ENCODE measurements around the gene SRI.
"Not testable (repeated sequence)": the region's sequence is repeated elsewhere in the genome, so short reads cannot be mapped to it uniquely, and the experiment has no call there.

The SRI gene

GRCh38 chr7:88219781-88220747, at the start of gene SRI:
SRI (minus strand) TSS chr7:88220038; CDS start chr7:88220026, 12 bp downstream.
- peak; percentile 60 for DNase-seq

DNA sequence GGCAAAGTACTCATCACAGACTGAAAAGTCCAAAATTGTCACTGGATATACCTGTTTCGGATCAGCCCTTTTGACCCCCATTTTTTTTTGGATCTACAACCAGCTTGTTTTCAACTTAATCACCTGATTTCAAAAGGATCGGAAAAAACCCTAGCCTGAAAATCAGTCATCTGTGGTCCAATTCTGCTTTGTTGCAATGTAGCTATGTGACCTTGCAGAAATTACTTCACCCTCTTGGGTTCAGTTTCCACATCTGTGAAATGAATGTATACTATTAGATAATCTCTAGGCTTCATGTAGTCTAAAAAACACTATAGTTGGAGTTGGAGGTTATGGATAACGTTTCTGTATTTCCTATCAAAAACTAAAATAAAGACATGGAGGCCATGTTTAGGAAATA, 49.7 kb upstream of the SRI start:
- DNase-seq: no peak

- no peak for DNase-seq
Observed at GRCh38 chr7:88268858-88269257, 49.0 kb upstream of the SRI start.

DNA sequence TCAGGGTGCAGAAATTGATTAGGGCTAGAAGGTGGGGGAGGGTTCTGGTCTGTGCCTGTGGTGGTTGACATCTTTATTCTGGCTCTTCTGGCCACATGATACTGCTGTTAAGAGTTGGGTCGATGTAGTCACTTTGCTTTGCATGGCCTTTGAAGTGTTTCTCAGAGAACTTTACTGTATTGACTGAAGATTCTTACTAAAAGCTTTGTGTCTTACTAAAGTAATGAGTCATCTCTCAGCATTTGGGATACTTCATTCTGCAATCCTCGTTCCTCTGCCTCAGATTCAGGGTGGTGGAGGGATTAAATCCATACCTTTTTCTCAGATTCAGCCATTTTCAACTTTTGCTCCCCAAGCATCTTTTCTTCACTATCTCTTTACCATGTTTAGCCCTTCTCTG, 48.2 kb upstream of the SRI start:
- no peak for DNase-seq

DNA sequence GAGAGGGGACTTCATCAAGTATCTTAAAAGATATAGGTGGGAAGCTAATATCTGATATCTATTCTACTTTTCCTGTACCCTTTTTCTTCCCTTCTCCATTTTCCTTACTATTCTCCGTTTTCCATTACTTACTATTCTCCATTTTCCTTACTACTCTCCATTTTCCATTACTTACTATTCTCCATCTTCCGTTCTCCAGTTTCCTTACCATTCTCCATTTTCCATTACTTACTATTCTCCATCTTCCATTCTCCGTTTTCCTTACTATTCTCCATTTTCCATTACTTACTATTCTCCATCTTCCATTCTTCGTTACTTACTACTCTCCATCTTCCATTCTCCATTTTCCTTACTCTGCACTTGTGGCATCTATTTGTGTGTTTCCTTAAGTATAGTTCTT, 47.6 kb upstream of the SRI start:
- DNase-seq: no peak

DNA sequence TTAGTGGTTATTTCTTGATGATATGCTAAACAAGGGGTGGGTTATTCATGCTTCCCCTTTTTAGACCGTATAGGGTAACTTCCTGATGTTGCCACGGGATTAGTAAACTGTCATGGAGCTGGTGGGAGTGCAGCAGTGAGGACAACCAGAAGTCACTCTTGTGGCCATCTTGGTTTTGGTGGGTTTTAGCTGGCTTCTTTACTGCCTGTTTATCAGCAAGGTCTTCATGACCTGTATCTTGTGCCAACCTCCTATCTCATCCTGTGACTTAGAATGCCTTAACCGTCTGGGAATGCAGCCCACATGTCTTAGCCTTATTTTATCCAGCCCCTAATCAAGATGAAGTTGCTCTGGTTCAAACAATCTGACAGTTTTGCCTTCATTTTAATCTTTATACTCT, 45.1 kb upstream of the SRI start:
- not testable (repeated sequence) for DNase-seq

DNA sequence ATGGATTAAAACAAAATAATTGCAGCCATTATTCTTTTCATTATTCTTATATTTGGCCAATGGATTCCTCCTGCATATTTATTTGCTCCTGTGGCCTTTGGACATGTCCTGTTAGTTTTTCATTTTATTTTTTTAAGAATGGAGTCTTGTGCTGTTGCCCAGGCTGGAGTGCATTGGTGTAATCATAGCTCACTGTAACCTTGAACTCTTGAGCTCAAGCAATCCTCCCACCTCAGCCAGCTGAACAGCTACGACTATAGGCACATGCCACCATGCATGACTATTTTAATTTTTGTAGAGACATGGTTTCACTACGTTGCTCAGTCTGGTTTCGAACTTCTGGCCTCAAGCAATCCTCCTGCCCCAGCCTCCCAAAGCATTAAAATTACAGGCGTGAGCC, 42.7 kb upstream of the SRI start:
- DNase-seq: no peak

GRCh38 chr7:88260719-88261118, 40.9 kb upstream of the SRI start:
- DNase-seq: no peak

GRCh38 chr7:88259656-88260380, 40.0 kb upstream of the SRI start:
- no peak for DNase-seq

DNA sequence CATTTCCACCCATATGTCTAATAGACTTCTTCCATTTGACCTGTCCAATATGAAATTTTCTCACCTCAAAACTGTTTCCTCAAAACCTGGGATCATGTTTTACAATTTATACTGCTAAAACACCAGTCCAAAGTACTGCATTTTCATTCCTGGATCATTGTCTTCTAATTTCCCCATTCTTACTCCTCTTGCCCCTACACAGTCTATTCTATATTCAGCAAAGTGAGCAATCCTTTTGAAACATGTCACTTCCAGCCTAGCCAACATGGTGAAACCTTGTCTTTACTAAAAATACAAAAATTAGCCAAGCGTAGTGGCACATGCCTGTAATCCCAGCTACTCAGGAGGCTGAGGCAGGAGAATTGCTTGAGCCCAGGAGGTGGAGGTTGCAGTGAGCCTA, 38.5 kb upstream of the SRI start:
- DNase-seq: not testable (repeated sequence)

DNA sequence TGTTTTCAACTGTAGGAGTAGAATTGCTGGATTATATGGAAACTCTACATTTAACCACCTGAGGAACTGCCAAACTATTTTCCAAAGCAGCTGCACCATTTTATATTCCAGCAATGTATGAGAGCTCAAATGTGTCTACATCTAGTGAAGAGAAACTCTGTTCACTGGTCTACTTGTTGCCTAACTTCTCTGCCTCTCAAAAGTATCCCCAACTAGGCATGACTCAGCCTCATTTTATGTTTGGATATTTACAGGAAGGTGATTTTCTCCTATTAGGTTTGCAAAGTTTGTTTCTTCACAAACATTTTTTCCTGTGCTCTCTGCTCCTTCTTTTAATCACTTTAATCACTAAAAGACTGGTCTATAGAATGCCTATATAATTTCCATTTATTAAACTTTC, 37.1 kb upstream of the SRI start:
- DNase-seq: no peak

- no peak for DNase-seq
Observed at GRCh38 chr7:88254721-88255424, 35.0 kb upstream of the SRI start.

DNA sequence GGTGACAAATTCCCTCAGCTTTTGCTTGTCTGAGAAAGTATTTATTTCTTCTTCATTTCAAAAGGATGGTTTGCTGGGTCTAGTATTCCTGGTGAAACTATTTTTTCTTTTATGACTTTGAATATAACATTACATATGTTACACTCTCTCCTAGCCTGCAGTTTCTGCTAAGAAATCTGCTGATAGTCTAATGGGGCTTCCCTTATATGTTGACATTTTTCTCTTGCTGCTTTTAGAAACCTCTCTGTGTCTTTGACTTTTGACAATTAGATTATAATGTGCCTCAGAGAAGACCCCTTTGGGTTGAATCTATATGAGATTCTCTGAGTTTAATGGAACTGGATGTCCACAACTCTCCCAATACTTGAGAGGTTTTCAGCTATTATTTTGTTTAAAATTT, 33.8 kb upstream of the SRI start:
- DNase-seq: no peak

- no peak for DNase-seq
Observed at GRCh38 chr7:88244258-88244657, 24.4 kb upstream of the SRI start.

DNA sequence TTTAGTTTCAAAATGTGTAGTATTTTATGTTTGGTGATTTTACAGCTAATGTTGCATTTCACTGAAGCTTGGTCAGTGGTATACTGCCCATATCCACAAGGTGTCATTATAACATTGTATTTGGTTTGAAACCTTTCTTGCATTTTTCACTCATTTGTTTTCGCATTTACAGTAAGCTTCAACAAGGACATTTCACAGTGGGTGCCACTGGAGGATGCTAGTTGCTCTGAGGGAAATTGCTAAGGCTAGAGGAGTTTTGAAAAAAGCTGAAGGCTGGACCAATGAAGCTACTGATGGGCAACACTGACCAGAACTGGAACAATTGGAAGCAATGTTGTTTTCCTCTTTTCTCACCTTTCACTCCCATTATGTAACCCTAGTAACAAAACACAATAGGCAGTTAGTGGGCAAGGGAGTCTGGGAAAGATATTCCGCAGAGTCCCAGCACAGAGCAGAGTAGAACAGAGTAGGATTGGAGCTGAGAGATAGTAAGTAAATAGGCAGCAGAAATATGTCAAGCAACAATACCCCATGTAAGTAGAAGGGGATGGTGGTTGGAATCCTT, 23.6 kb upstream of the SRI start:
- no peak for DNase-seq

DNA sequence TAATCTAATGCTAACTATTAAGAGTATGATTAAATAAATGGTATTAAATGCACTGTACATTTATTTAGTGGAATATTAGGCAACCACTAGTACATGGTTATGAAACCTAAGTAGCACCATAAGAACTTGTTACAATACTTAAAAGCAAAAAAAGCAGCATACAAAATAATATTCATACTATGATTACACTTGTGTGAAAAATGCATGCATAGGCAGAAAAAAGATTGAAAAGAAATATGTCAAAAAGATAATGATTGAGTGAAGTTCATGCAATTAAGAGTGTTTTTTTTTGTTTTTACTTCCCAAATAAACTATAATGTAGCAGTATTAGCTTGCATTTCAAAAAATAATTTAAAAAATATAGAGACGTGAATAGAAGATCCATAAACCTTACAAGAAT, 20.0 kb upstream of the SRI start:
- DNase-seq: no peak

GRCh38 chr7:88233828-88234227, 14.0 kb upstream of the SRI start:
- no peak for DNase-seq

GRCh38 chr7:88230646-88231045, 10.8 kb upstream of the SRI start:
- DNase-seq: no peak

DNA sequence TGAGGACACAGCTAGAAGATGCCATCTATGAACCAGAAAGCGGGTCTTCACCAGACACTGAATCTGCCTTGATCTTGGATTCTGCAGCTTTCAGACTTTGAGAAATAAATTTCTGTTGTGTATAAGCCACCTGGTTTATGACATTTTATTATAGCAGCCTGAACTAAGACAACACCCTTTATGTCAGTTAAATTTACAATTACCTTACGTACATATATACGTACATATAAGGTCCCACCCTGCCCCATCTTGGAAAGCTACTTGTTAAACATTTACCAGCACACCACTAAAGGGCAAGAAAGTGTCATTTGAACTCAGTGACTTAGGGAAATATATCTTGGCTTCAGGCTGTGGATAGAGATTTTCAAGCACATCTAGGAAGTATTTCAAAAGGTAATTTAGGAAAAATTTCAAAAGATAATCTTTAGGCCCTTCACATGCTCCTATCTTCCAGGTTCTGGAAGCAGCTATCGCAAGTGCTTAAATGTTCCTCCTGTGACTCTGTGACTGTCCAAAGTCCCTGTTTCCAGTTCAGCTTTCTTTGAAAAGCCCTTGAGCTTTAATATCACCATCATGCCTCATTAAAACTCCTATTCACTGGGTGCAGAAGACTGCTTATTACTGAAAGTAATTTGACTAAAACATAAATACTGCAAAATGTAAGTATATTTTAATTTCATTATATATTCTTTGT, 9.6 kb upstream of the SRI start:
- no peak for DNase-seq

GRCh38 chr7:88226886-88227516, 7.2 kb upstream of the SRI start:
- no peak for DNase-seq

DNA sequence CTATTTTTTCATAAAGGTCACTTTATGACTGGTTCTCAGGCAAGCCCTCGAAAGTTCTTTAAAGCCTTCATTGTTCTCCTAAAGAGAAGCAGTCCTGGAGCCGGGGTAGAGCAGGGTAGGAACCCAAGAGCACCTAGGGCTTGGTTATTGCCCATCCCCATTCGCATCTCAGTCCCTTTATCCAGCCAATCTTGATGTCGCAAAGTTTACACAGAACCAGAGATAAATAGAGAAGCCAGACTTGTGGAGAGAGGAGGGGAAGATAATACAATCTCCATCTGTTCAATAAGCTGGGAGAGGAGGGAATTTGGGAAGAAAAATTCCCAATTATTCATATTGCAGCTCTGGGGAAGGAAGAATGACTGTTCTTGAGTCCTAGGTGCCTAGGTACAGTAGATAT, 6.4 kb upstream of the SRI start:
- no peak for DNase-seq

Measured in NCI-H1048 (cell line).